ENCODE measurements around the gene MATN4.

MATN4 gene

DNA sequence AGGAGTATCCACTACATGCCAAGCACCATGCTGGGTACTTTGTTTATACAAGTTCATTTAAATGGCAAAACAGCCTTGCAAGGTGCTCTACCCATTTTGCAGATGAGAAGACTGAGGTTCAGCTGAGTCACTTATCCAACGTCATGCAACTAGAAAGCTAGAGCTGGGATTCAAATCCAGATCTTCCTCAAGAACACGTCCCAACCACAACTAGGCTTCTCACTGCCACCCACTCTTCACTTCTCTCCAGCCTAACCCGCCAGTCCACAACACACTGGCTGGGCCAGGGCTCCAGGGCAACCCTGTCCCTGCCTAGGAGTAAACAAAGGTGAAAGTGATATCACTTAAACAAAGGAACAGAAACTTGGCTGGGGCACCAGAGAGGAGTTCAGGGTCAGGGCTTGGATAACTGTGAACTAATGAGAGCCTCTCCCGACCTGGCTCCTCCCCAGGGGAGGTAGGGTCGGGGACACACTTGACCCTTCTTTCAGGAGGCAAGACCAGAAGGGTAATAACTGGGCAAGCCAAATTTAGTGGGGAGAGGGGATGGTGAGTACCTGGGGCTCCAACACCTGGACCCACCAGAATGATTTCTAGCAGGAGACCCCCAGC lies 32.2 kb upstream of the MATN4 start:
- Histone ChIP-seq H3K4me1 (ENCODE audit: control insufficient read depth in 2 of 2, insufficient read depth in 1 of 2, low read depth in 1 of 2, low read length in 2 of 2) (peaks cover 41 to 43% of the 10 kb centered on the region in 2 donors), H3K27ac (replicated peaks; ENCODE audit: low read length) (no peak overlapping the region)

GRCh38 chr20:45339799-45340198 lies 31.7 kb upstream of the MATN4 start:
- no peak overlapping the region for H2AK5ac ChIP-seq (ENCODE audit: low read depth, low read length)
- H2BK5ac ChIP-seq (ENCODE audit: low read length) = no peak overlapping the region
- H3K79me1 ChIP-seq (ENCODE audit: low read depth, low read length) = no peaks in the 10 kb centered on the region
- no peak overlapping the region for H3K9ac ChIP-seq (ENCODE audit: low read depth, low read length, poor library complexity)
- H3K18ac ChIP-seq (ENCODE audit: low read length) = no peak overlapping the region
- H2AFZ ChIP-seq (ENCODE audit: low read length) = no peak overlapping the region
- no peak overlapping the region for H2BK12ac ChIP-seq (ENCODE audit: low read length)
- no peak for DNase-seq (ENCODE audit: low spot score)
- H3K14ac ChIP-seq (ENCODE audit: low read length) = no peak overlapping the region
- no peak overlapping the region for H4K8ac ChIP-seq (ENCODE audit: low read depth, low read length)
- no peak overlapping the region for H3K4ac ChIP-seq (ENCODE audit: low read length)
- no CpG with 5 or more reads among the region's 2 CpGs for WGBS, 2 donors (ENCODE audit: extremely low coverage in 2 of 2, insufficient read length in 2 of 2, insufficient replicate concordance in 1 of 2)
- H3K27ac ChIP-seq (replicated peaks; ENCODE audit: low read length) = no peak overlapping the region
- peaks cover 41 to 43% of the 10 kb centered on the region in 2 donors for H3K4me1 ChIP-seq (ENCODE audit: control insufficient read depth in 2 of 2, insufficient read depth in 1 of 2, low read depth in 1 of 2, low read length in 2 of 2)
- no peaks in the 10 kb centered on the region for H3K36me3 ChIP-seq (replicated peaks in 1 of 2; ENCODE audit: control insufficient read depth in 2 of 2, insufficient read depth in 2 of 2, low read length in 2 of 2)
- H3K9me3 ChIP-seq (replicated peaks in 1 of 2; ENCODE audit: control insufficient read depth in 2 of 2, insufficient read depth in 1 of 2, low read depth in 1 of 2, low read length in 2 of 2) = no peaks in the 10 kb centered on the region
- H4K91ac ChIP-seq (ENCODE audit: low read depth, low read length, poor library complexity) = no peak overlapping the region
- H2BK120ac ChIP-seq (ENCODE audit: low read depth, low read length) = no peak overlapping the region
- no peak overlapping the region for H3K4me3 ChIP-seq (ENCODE audit: low read length in 2 of 2)
- H3K23ac ChIP-seq (ENCODE audit: low read depth, low read length, poor library complexity) = no peak overlapping the region
- H3K4me2 ChIP-seq (ENCODE audit: insufficient read depth, low read length, poor library complexity, severe bottlenecking) = no peak overlapping the region
- H3K27me3 ChIP-seq (ENCODE audit: control insufficient read depth in 3 of 3, insufficient read depth in 3 of 3, low read depth in 1 of 3, low read length in 3 of 3) = peaks cover 0 to 4% (median 0%) of the 10 kb centered on the region in 3 experiments
- H2BK15ac ChIP-seq (ENCODE audit: low read length) = no peak overlapping the region

More for the DNA sequence above, 32.2 kb upstream of the MATN4 start:
- no peak for DNase-seq (ENCODE audit: low spot score)
- H2BK120ac ChIP-seq (ENCODE audit: low read depth, low read length) = no peak overlapping the region
- peak overlapping the region; percentile 20 for H2AK5ac ChIP-seq (ENCODE audit: low read depth, low read length)
- H2BK15ac ChIP-seq (ENCODE audit: low read length) = no peak overlapping the region
- H3K14ac ChIP-seq (ENCODE audit: low read length) = no peak overlapping the region
- H3K36me3 ChIP-seq (replicated peaks in 1 of 2; ENCODE audit: control insufficient read depth in 2 of 2, insufficient read depth in 2 of 2, low read length in 2 of 2) = no peaks in the 10 kb centered on the region
- H3K4me3 ChIP-seq (ENCODE audit: low read length in 2 of 2) = no peak overlapping the region
- H3K4ac ChIP-seq (ENCODE audit: low read length) = no peak overlapping the region
- H3K18ac ChIP-seq (ENCODE audit: low read length) = peak overlapping the region; percentile 40
- H2BK12ac ChIP-seq (ENCODE audit: low read length) = no peak overlapping the region
- H4K8ac ChIP-seq (ENCODE audit: low read depth, low read length) = no peak overlapping the region
- no peak overlapping the region for H3K23ac ChIP-seq (ENCODE audit: low read depth, low read length, poor library complexity)
- H3K79me1 ChIP-seq (ENCODE audit: low read depth, low read length) = no peaks in the 10 kb centered on the region
- peak overlapping the region; percentile 66 for H3K4me2 ChIP-seq (ENCODE audit: insufficient read depth, low read length, poor library complexity, severe bottlenecking)
- peaks cover 0 to 5% (median 0%) of the 10 kb centered on the region in 3 experiments for H3K27me3 ChIP-seq (ENCODE audit: control insufficient read depth in 3 of 3, insufficient read depth in 3 of 3, low read depth in 1 of 3, low read length in 3 of 3)
- H4K91ac ChIP-seq (ENCODE audit: low read depth, low read length, poor library complexity) = no peak overlapping the region
- H3K9ac ChIP-seq (ENCODE audit: low read depth, low read length, poor library complexity) = no peak overlapping the region
- no peak overlapping the region for H2BK5ac ChIP-seq (ENCODE audit: low read length)
- no CpG with 5 or more reads among the region's 5 CpGs for WGBS, 2 donors (ENCODE audit: extremely low coverage in 2 of 2, insufficient read length in 2 of 2, insufficient replicate concordance in 1 of 2)
- no peak overlapping the region for H2AFZ ChIP-seq (ENCODE audit: low read length)
- no peaks in the 10 kb centered on the region for H3K9me3 ChIP-seq (replicated peaks in 1 of 2; ENCODE audit: control insufficient read depth in 2 of 2, insufficient read depth in 1 of 2, low read depth in 1 of 2, low read length in 2 of 2)

DNA sequence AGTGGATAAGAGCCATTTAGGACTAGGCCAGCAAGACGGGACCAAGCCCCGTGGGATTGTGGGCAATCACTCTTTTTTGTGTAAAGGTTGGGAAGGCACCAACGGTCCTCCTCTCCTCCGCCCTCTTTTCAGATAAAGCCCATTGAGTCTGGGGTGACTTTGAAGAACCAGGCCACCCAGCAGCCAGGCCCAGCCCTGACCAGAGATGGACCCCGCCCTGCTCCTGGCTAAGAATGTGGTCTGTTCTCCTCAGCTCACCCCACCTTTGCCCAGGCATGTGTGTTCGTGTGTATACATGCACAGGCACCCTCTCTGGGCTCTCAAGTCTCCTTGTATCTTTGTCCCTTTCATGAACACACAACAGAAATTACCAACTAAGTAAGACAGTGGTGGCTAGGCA lies 31.0 kb upstream of the MATN4 start:
- Histone ChIP-seq H3K27ac (replicated peaks; ENCODE audit: low read length) (no peak overlapping the region), H3K9ac (ENCODE audit: low read depth, low read length, poor library complexity) (peak overlapping the region; percentile 67), H4K8ac (ENCODE audit: low read depth, low read length) (no peak overlapping the region), H2AFZ (ENCODE audit: low read length) (no peak overlapping the region), H3K36me3 (replicated peaks in 1 of 2; ENCODE audit: control insufficient read depth in 2 of 2, insufficient read depth in 2 of 2, low read length in 2 of 2) (no peaks in the 10 kb centered on the region), H2AK5ac (ENCODE audit: low read depth, low read length) (peak overlapping the region; percentile 6), H3K79me1 (ENCODE audit: low read depth, low read length) (no peaks in the 10 kb centered on the region), H3K27me3 (ENCODE audit: control insufficient read depth in 3 of 3, insufficient read depth in 3 of 3, low read depth in 1 of 3, low read length in 3 of 3) (no peaks in the 10 kb centered on the region), H3K4me2 (ENCODE audit: insufficient read depth, low read length, poor library complexity, severe bottlenecking) (no peak overlapping the region), H2BK5ac (ENCODE audit: low read length) (no peak overlapping the region), H3K9me3 (replicated peaks in 1 of 2; ENCODE audit: control insufficient read depth in 2 of 2, insufficient read depth in 1 of 2, low read depth in 1 of 2, low read length in 2 of 2) (no peaks in the 10 kb centered on the region), H3K4ac (ENCODE audit: low read length) (no peak overlapping the region), H2BK12ac (ENCODE audit: low read length) (no peak overlapping the region), H3K4me3 (ENCODE audit: low read length in 2 of 2) (no peak overlapping the region), H3K14ac (ENCODE audit: low read length) (no peak overlapping the region), H3K4me1 (ENCODE audit: control insufficient read depth in 2 of 2, insufficient read depth in 1 of 2, low read depth in 1 of 2, low read length in 2 of 2) (peaks cover 41% of the 10 kb centered on the region in 2 donors), H2BK120ac (ENCODE audit: low read depth, low read length) (no peak overlapping the region), H3K18ac (ENCODE audit: low read length) (no peak overlapping the region), H2BK15ac (ENCODE audit: low read length) (no peak overlapping the region), H3K23ac (ENCODE audit: low read depth, low read length, poor library complexity) (no peak overlapping the region), H4K91ac (ENCODE audit: low read depth, low read length, poor library complexity) (no peak overlapping the region)
- WGBS, 2 donors (ENCODE audit: extremely low coverage in 2 of 2, insufficient read length in 2 of 2, insufficient replicate concordance in 1 of 2) = no CpG with 5 or more reads among the region's 6 CpGs
- DNase-seq (ENCODE audit: low spot score) = no peak

GRCh38 chr20:45338121-45339030 lies 30.3 kb upstream of the MATN4 start:
- no CpG with 5 or more reads among the region's 11 CpGs for WGBS, 2 donors (ENCODE audit: extremely low coverage in 2 of 2, insufficient read length in 2 of 2, insufficient replicate concordance in 1 of 2)
- H3K18ac ChIP-seq (ENCODE audit: low read length) = no peak overlapping the region
- H3K9ac ChIP-seq (ENCODE audit: low read depth, low read length, poor library complexity) = no peak overlapping the region
- H3K79me1 ChIP-seq (ENCODE audit: low read depth, low read length) = no peaks in the 10 kb centered on the region
- no peak overlapping the region for H3K4ac ChIP-seq (ENCODE audit: low read length)
- H3K4me2 ChIP-seq (ENCODE audit: insufficient read depth, low read length, poor library complexity, severe bottlenecking) = no peak overlapping the region
- no peak for DNase-seq (ENCODE audit: low spot score)
- H3K4me1 ChIP-seq (ENCODE audit: control insufficient read depth in 2 of 2, insufficient read depth in 1 of 2, low read depth in 1 of 2, low read length in 2 of 2) = peaks cover 37 to 41% of the 10 kb centered on the region in 2 donors
- H2BK12ac ChIP-seq (ENCODE audit: low read length) = no peak overlapping the region
- no peak overlapping the region for H2BK120ac ChIP-seq (ENCODE audit: low read depth, low read length)
- H2BK5ac ChIP-seq (ENCODE audit: low read length) = no peak overlapping the region
- no peak overlapping the region for H3K27ac ChIP-seq (replicated peaks; ENCODE audit: low read length)
- no peak overlapping the region for H4K91ac ChIP-seq (ENCODE audit: low read depth, low read length, poor library complexity)
- H3K9me3 ChIP-seq (replicated peaks in 1 of 2; ENCODE audit: control insufficient read depth in 2 of 2, insufficient read depth in 1 of 2, low read depth in 1 of 2, low read length in 2 of 2) = no peaks in the 10 kb centered on the region
- no peak overlapping the region for H3K23ac ChIP-seq (ENCODE audit: low read depth, low read length, poor library complexity)
- H3K4me3 ChIP-seq (ENCODE audit: low read length in 2 of 2) = no peak overlapping the region
- H2AK5ac ChIP-seq (ENCODE audit: low read depth, low read length) = no peak overlapping the region
- H3K14ac ChIP-seq (ENCODE audit: low read length) = no peak overlapping the region
- no peaks in the 10 kb centered on the region for H3K36me3 ChIP-seq (replicated peaks in 1 of 2; ENCODE audit: control insufficient read depth in 2 of 2, insufficient read depth in 2 of 2, low read length in 2 of 2)
- H2AFZ ChIP-seq (ENCODE audit: low read length) = peak overlapping the region; percentile 20
- H4K8ac ChIP-seq (ENCODE audit: low read depth, low read length) = no peak overlapping the region
- no peaks in the 10 kb centered on the region for H3K27me3 ChIP-seq (ENCODE audit: control insufficient read depth in 3 of 3, insufficient read depth in 3 of 3, low read depth in 1 of 3, low read length in 3 of 3)
- H2BK15ac ChIP-seq (ENCODE audit: low read length) = no peak overlapping the region
